AG09309 (cell line): Measurements from ENCODE around the gene CDC37L1.

Source experiments
- DNase-seq: peaks from one replicate; pipeline ENCODE4 v3.0.0-alpha.2; 2010; ENCODE audit warnings: low read depth
- H3K4me3 ChIP-seq: 2 replicates; pipeline ENCODE4 v1.5.1; 2011; ENCODE audit warnings: mild to moderate bottlenecking, low read depth, low read length, moderate library complexity; ENCODE audit not compliant: control insufficient read depth
- CTCF ChIP-seq: IDR thresholded peaks from 2 replicates; pipeline ENCODE4 v1.5.1; 2011; ENCODE audit warnings: mild to moderate bottlenecking, low read depth, low read length, inconsistent platforms; ENCODE audit not compliant: insufficient read depth, control insufficient read depth; ENCODE audit errors: missing control alignments

The CDC37L1 gene

DNA sequence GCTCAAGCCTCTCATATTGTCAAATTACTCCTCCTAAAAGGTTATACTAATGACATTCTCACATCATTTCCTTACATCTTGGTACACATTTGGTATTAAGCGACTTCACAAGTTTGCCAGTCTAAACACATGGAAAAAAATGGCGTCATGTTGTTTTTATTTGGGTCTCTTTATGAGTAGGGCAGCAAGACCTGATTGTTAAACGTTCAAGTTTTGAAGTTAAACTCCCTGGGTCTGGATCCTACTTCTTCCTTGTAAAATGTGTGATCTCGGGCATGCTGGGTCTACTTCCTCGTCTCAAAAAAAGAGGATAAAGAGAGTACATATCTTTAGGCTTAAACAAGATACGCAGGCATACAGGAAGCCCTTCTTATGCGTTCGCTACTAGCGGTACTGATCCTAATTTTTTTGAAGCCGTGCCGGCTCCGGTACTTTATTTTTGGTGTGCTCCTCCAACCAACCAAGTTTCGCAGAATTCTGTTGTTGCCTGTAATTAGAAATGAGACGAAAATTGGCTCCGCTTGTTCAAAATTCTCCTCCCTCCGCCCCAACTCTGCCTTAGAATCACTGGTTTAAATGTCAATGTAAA, 596 bp upstream of the CDC37L1 start:
- no peak for TF ChIP-seq CTCF
- no peak for DNase-seq
- peak overlapping the region; percentile 93 for H3K4me3 ChIP-seq

- DNase-seq = no peak
- TF ChIP-seq CTCF = no peak
- peak overlapping the region; percentile 93 for H3K4me3 ChIP-seq
Observed at GRCh38 chr9:4680173-4680525, 780 bp downstream of the CDC37L1 start.

GRCh38 chr9:4680750-4681149, 1.4 kb downstream of the CDC37L1 start:
- DNase-seq = no peak
- H3K4me3 ChIP-seq = peak overlapping the region; percentile 93
- TF ChIP-seq CTCF = no peak

GRCh38 chr9:4684820-4685219, 5.5 kb downstream of the CDC37L1 start:
- no peak for DNase-seq
- TF ChIP-seq CTCF = no peak
- H3K4me3 ChIP-seq = no peak overlapping the region

DNA sequence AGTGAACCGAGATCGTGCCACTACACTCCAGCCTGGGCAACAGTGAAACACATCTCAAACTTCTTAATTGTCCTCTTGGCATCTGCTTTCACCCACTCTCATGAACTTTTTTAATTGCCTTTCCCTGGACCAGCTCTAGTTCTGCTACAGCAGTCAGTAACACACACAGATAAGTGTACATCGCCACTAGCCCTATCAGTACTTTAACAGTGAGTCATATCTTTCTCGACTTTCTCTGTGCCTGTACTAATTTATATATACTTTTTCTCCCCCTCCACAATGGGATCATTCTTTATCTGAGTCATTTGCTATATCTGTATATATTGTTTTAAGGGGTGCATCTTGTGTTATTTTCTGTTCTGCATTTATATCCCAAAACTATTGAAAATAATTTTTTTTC, 6.7 kb downstream of the CDC37L1 start:
- no peak overlapping the region for H3K4me3 ChIP-seq
- TF ChIP-seq CTCF = no peak
- DNase-seq = no peak

DNA sequence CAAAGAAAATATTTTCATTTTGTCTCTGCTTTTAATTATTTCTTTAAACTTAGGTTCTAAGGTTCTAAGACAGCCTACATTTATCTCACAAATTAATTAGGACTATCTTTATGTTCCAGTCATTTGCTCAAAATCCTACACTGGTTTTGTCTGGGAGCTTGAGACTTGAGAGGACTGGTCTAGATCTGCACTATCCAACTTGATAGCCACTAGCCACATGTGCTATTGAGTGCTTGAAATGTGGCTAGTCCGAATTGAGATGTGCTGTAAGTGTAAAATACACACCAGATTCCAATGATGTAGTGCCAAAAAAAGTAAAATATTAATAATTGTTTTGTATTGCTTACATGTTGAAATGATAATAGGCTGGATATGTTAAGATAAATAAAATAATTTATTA, 7.2 kb downstream of the CDC37L1 start:
- TF ChIP-seq CTCF = no peak
- no peak overlapping the region for H3K4me3 ChIP-seq
- DNase-seq = no peak

DNA sequence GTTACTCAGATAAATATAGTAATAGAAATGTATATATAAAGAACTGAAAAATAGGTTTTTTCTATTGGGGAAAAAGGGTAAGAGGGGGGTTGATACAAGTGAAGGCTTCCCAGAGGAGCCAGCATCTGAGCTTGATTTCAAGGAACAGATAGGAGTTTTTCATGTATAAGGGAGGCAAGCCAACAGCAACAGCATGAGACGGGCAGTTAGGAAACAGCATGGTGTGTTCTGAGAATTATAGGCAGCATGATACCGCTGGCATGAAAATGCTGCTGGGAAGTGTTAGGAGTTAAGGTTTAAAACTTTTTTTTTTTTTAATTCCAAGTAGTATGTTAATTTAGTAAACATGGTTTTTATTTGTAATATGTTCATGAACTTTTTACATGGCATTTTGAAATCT, 9.7 kb downstream of the CDC37L1 start:
- TF ChIP-seq CTCF = no peak
- no peak for DNase-seq
- no peak overlapping the region for H3K4me3 ChIP-seq
